Left lung (tissue), 10 donors: ENCODE measurements around the gene EPRS1. TPM values are rescaled to one million over a fixed set of nuclear protein-coding genes. Genes with fewer than 3 reads are reported as not detected.
"Not testable (repeated sequence)": the region's sequence is repeated elsewhere in the genome, so short reads cannot be mapped to it uniquely, and the experiment has no call there.

Experiments used
- ATAC-seq: fragments of 200-7000 bp; cut with Tn5 transposase; one replicate; pipeline ENCODE4 v1.9.1; 2020; ENCODE audit warnings: moderate library complexity
- DNase-seq, 4 donors: peaks; one replicate each; pipeline ENCODE4 v3.0.0-alpha.2; 2013 to 2020
- H3K27ac ChIP-seq, 2 donors: fragments of 200-600 bp; sonication (generic) in 1 of 2; one replicate each; pipeline versions ENCODE4 v1.5.0 to v1.8.0; 2020 to 2021
- H3K27me3 ChIP-seq, 2 donors: fragments of 200-600 bp; sonication (generic) in 1 of 2; one replicate each; pipeline versions ENCODE4 v1.5.0 to v1.8.0; 2020 to 2021
- H3K36me3 ChIP-seq, 2 donors: fragments of 200-600 bp; sonication (generic) in 1 of 2; one replicate each; pipeline versions ENCODE4 v1.5.0 to v1.8.0; 2020 to 2021
- H3K4me1 ChIP-seq, 2 donors: fragments of 200-600 bp; one replicate each; pipeline ENCODE4 v1.8.0; 2021
- H3K4me3 ChIP-seq, 2 donors: fragments of 200-600 bp; sonication (generic) in 1 of 2; one replicate each; pipeline versions ENCODE4 v1.5.0 to v1.8.0; 2020 to 2021; ENCODE audit warnings: mild to moderate bottlenecking in 1 of 2
- H3K9me3 ChIP-seq, 2 donors: fragments of 200-600 bp; sonication (generic) in 1 of 2; one replicate each; pipeline versions ENCODE4 v1.5.0 to v1.8.0; 2020 to 2021
- intact Hi-C, 2 donors: fragments of 100-400 bp; cut with DNase I; formaldehyde crosslinking; loops; one replicate each; pipeline versions ENCODE4 v1.11.2 to v1.14.2; 2022
- polyA plus RNA-seq, 6 donors: library from polyadenylated mRNA; unstranded; fragments of 120-200 nt; gene quantifications; one replicate each; pipeline ENCODE4 v1.2.1, GENCODE V29; 2013; ENCODE audit not compliant: insufficient read length in 6 of 6
- total RNA-seq, 2 donors: library from RNA; stranded (reverse); fragmentation: NEBNext Ultra II Directional; extraction: Animal tissue kit (Norgen Biotek cat#: 25700); gene quantifications; one replicate each; pipeline ENCODE4 v1.2.1, GENCODE V29; 2021
- TF ChIP-seq, protein P1 (sequence below), 2 donors: fragments of 200-600 bp; sonication (generic) in 1 of 2; IDR thresholded peaks; one replicate each; pipeline versions ENCODE4 v1.5.0 to v1.8.0; 2021; ENCODE audit warnings: antibody characterized with exemption in 2 of 2
- donor health status: DM: no; HTN: yes; CAD: no.
- donor health status: DM: no; HTN: no; CAD: no.

Gene EPRS1
- total and polyA plus RNA-seq, 8 donors: 76.9 to 120 (median 94.3) TPM

DNA sequence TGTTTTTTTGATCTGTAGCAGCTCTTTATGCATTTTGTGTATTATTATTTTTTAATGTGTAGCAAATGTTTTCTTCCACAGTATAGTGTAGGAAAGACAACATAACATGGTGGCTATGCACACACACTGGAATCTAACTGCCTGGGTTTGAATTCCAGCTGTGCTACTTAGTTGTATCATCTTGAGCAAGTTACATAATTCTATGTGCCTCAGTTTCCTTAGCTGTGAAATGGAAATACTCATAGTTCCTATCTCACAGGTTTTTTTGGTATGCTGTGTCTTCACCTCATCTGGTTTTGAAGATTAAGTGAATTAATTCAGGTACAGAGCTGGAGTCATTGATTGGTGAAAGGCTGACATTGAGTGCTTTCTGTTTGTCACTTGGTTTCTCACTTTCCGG, 46.4 kb upstream of the EPRS1 start:
- Histone ChIP-seq H3K4me3 (no peak overlapping the region), H3K4me1 (peaks cover 9 to 47% of the 10 kb centered on the region in 2 donors), H3K27me3 (no peaks in the 10 kb centered on the region), H3K9me3 (no peaks in the 10 kb centered on the region), H3K27ac (no peak overlapping the region), H3K36me3 (peaks cover 0 to 15% of the 10 kb centered on the region in 2 donors)
- TF ChIP-seq, protein P1, sequence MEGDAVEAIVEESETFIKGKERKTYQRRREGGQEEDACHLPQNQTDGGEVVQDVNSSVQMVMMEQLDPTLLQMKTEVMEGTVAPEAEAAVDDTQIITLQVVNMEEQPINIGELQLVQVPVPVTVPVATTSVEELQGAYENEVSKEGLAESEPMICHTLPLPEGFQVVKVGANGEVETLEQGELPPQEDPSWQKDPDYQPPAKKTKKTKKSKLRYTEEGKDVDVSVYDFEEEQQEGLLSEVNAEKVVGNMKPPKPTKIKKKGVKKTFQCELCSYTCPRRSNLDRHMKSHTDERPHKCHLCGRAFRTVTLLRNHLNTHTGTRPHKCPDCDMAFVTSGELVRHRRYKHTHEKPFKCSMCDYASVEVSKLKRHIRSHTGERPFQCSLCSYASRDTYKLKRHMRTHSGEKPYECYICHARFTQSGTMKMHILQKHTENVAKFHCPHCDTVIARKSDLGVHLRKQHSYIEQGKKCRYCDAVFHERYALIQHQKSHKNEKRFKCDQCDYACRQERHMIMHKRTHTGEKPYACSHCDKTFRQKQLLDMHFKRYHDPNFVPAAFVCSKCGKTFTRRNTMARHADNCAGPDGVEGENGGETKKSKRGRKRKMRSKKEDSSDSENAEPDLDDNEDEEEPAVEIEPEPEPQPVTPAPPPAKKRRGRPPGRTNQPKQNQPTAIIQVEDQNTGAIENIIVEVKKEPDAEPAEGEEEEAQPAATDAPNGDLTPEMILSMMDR (IDR thresholded peaks at IDR 0.05): no peak
- intact Hi-C loops: no loop called here
- no peak for ATAC-seq
- DNase-seq: no peak

GRCh38 chr1:220089650-220090556, 43.6 kb upstream of the EPRS1 start, which contains the start of gene BPNT1:
TSS of gene BPNT1 (minus strand) at chr1:220089788. CDS start at chr1:220079846, 9,942 bp downstream.
- Histone ChIP-seq H3K9me3 (no peaks in the 10 kb centered on the region), H3K4me3 (peak within 1 kb of the TSS; percentile 38 to 60), H3K27ac (peak within 1 kb of the TSS; percentile 49 to 83), H3K27me3 (no peaks in the 10 kb centered on the region), H3K4me1 (peaks cover 2 to 35% of the 10 kb centered on the region in 2 donors), H3K36me3 (no peaks in the 10 kb centered on the region)
- DNase-seq (peak; percentile 88 to 96 (median 96)), ATAC-seq (peak; percentile 88)
- TF ChIP-seq, protein P1 (IDR thresholded peaks at IDR 0.05): no peak
- intact Hi-C loops: no loop called here

GRCh38 chr1:220086261-220086686, 40.0 kb upstream of the EPRS1 start:
- H3K4me1 ChIP-seq: peaks cover 0 to 23% of the 10 kb centered on the region in 2 donors
- ATAC-seq, H3K27ac ChIP-seq, H3K4me3 ChIP-seq, H3K27me3 ChIP-seq, intact Hi-C loops, H3K36me3 ChIP-seq, H3K9me3 ChIP-seq, DNase-seq: not testable (repeated sequence)

DNA sequence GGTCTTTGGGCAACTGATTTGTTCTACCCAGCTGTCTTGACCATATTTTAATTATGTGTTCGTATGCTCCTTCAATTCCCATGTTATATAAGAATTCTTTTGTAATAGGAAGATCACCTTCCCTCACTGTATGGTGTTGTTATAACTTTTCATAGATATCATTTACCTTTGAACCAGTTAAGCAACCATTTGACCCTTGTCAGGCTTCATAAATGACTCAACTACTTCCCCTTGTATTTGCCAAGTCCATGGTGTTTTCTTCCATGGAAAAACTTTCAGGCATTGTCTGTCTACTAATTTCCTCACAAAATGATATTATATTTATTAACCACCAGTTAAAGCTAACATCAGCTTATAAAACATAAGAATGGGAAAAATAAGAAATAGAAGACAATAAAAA, 38.2 kb upstream of the EPRS1 start:
- Histone ChIP-seq H3K27me3 (no peaks in the 10 kb centered on the region), H3K9me3 (no peaks in the 10 kb centered on the region), H3K4me1 (peaks cover 0 to 16% of the 10 kb centered on the region in 2 donors), H3K27ac (no peak overlapping the region), H3K36me3 (peaks cover 0 to 4% of the 10 kb centered on the region in 2 donors), H3K4me3 (no peak overlapping the region)
- ATAC-seq: no peak
- no peak for DNase-seq
- intact Hi-C loops: no loop called here
- TF ChIP-seq, protein P1 (IDR thresholded peaks at IDR 0.05): no peak

- H3K9me3 ChIP-seq: no peaks in the 10 kb centered on the region
- H3K4me3 ChIP-seq: no peak overlapping the region
- TF ChIP-seq, protein P1 (IDR thresholded peaks at IDR 0.05): no peak
- no peaks in the 10 kb centered on the region for H3K27me3 ChIP-seq
- intact Hi-C loops: no loop called here
- no peak for DNase-seq
- no peak overlapping the region for H3K27ac ChIP-seq
- H3K4me1 ChIP-seq: no peaks in the 10 kb centered on the region
- H3K36me3 ChIP-seq: peaks cover 3 to 27% of the 10 kb centered on the region in 2 donors
- ATAC-seq: no peak
Measured at GRCh38 chr1:220077887-220078286, 31.6 kb upstream of the EPRS1 start.
